ENCODE results near the gene RFPL4AL1. TPM values are rescaled to one million over a fixed set of nuclear protein-coding genes. Genes with fewer than 3 reads are reported as not detected.

RFPL4AL1 gene
- polyA plus RNA-seq, 1 donor, result not detected

GRCh38 chr19:55813906-55814305, 45.0 kb downstream of the RFPL4AL1 start:
- Histone ChIP-seq H3K27ac (ENCODE audit: low read length) (no peak overlapping the region), H3K4me3 (ENCODE audit: low read length) (no peak overlapping the region), H3K27me3 (ENCODE audit: control insufficient read depth, insufficient read depth, low read length) (no peaks in the 10 kb centered on the region), H3K9me3 (ENCODE audit: control insufficient read depth, low read depth, low read length) (no peaks in the 10 kb centered on the region), H3K36me3 (ENCODE audit: control insufficient read depth, insufficient read depth, low read length) (no peaks in the 10 kb centered on the region), H3K4me1 (ENCODE audit: control insufficient read depth, insufficient read depth, low read length) (no peaks in the 10 kb centered on the region)
- no CpG with 5 or more reads among the region's 5 CpGs for WGBS (ENCODE audit: insufficient coverage, low lambda C conversion rate)
- no peak for DNase-seq

- Histone ChIP-seq H3K27me3 (ENCODE audit: control insufficient read depth, insufficient read depth, low read length) (no peaks in the 10 kb centered on the region), H3K9me3 (ENCODE audit: control insufficient read depth, low read depth, low read length) (no peaks in the 10 kb centered on the region), H3K36me3 (ENCODE audit: control insufficient read depth, insufficient read depth, low read length) (no peaks in the 10 kb centered on the region), H3K4me3 (ENCODE audit: low read length) (no peak overlapping the region), H3K27ac (ENCODE audit: low read length) (no peak overlapping the region), H3K4me1 (ENCODE audit: control insufficient read depth, insufficient read depth, low read length) (no peaks in the 10 kb centered on the region)
- 82% methylated on average over 2 of the region's 3 CpGs for WGBS (ENCODE audit: insufficient coverage, low lambda C conversion rate)
- DNase-seq, result no peak
These were observed 51.1 kb downstream of the RFPL4AL1 start for GRCh38 chr19:55820037-55820436.

Other genes starting within 250 kb of the RFPL4AL1 start
- gene SBK2, start 232.0 kb upstream of the RFPL4AL1 start, polyA plus RNA-seq, result 0.66 TPM
- 0.15 TPM for gene SBK3, start 223.6 kb upstream of the RFPL4AL1 start, polyA plus RNA-seq
- gene ZNF579, start 188.3 kb upstream of the RFPL4AL1 start, polyA plus RNA-seq, result 14.9 TPM
- 13.9 TPM for gene FIZ1, start 169.6 kb upstream of the RFPL4AL1 start, polyA plus RNA-seq
- gene ZNF524, start 168.8 kb upstream of the RFPL4AL1 start, polyA plus RNA-seq, result 18.9 TPM
- 10.4 TPM for gene ZNF865, start 163.5 kb upstream of the RFPL4AL1 start, polyA plus RNA-seq
- 15.6 TPM for gene ZNF784, start 144.6 kb upstream of the RFPL4AL1 start, polyA plus RNA-seq
- 31.3 TPM for gene ZNF580, start 128.1 kb upstream of the RFPL4AL1 start, polyA plus RNA-seq
- 29.1 TPM for gene ZNF581, start 125.5 kb upstream of the RFPL4AL1 start, polyA plus RNA-seq
- gene CCDC106, start 120.9 kb upstream of the RFPL4AL1 start, polyA plus RNA-seq, result 11.6 TPM
- 167 TPM for gene U2AF2, start 114.1 kb upstream of the RFPL4AL1 start, polyA plus RNA-seq
- gene EPN1, start 93.9 kb upstream of the RFPL4AL1 start, polyA plus RNA-seq, result 153 TPM
- gene NLRP9, start 30.7 kb upstream of the RFPL4AL1 start, polyA plus RNA-seq, result not detected
- 0.15 TPM for gene RFPL4A, start 10.0 kb upstream of the RFPL4AL1 start, polyA plus RNA-seq
- 0.04 TPM for gene NLRP11, start 62.9 kb downstream of the RFPL4AL1 start, polyA plus RNA-seq
- gene NLRP4, start 67.4 kb downstream of the RFPL4AL1 start, polyA plus RNA-seq, result not detected
- not detected for gene NLRP13, start 163.2 kb downstream of the RFPL4AL1 start, polyA plus RNA-seq
- gene NLRP8, start 178.7 kb downstream of the RFPL4AL1 start, polyA plus RNA-seq, result not detected
- not detected for gene NLRP5, start 217.7 kb downstream of the RFPL4AL1 start, polyA plus RNA-seq

All from large intestine (tissue), 3 donors.